Measurements from ENCODE around the gene S1PR5. TPM values are rescaled to one million over a fixed set of nuclear protein-coding genes. Genes with fewer than 3 reads are reported as not detected.
A peak's percentile ranks its signal among the peaks of the same experiment; 100 is the strongest.

Gene S1PR5
- total and polyA plus RNA-seq, 2 experiments from 2014 or later, result 4.6 to 8.0 TPM

DNA sequence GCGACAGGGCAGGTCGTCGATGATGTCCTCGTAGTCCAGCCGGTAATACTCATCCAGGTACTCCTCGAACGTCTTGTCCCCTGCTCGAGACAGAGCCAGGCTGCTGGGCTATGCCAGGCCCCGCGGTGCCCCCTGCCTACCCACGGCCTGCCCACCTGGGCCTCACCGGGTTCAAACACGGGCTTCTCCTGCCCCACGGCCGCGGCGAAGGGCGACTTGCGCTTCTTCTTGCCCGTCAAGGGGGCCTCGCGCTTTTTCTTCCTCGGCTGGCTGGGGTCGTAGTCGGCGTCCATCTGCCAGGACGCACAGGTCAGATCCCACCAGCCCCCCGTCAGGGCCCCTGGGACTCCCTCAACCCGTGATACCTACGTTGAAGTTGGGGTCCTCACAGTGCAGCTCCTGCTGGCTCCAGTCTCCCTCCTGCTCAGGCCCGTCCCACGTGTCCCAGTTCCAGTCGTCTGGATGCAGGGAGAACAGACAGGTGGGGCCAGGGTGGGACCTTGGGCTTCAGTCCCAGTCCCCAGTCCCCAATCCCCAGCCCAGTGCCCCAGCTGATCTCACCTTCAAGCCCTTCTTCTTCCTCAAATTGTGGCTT lies 40.5 kb upstream of the S1PR5 start (continued):
- TF ChIP-seq, protein P1, sequence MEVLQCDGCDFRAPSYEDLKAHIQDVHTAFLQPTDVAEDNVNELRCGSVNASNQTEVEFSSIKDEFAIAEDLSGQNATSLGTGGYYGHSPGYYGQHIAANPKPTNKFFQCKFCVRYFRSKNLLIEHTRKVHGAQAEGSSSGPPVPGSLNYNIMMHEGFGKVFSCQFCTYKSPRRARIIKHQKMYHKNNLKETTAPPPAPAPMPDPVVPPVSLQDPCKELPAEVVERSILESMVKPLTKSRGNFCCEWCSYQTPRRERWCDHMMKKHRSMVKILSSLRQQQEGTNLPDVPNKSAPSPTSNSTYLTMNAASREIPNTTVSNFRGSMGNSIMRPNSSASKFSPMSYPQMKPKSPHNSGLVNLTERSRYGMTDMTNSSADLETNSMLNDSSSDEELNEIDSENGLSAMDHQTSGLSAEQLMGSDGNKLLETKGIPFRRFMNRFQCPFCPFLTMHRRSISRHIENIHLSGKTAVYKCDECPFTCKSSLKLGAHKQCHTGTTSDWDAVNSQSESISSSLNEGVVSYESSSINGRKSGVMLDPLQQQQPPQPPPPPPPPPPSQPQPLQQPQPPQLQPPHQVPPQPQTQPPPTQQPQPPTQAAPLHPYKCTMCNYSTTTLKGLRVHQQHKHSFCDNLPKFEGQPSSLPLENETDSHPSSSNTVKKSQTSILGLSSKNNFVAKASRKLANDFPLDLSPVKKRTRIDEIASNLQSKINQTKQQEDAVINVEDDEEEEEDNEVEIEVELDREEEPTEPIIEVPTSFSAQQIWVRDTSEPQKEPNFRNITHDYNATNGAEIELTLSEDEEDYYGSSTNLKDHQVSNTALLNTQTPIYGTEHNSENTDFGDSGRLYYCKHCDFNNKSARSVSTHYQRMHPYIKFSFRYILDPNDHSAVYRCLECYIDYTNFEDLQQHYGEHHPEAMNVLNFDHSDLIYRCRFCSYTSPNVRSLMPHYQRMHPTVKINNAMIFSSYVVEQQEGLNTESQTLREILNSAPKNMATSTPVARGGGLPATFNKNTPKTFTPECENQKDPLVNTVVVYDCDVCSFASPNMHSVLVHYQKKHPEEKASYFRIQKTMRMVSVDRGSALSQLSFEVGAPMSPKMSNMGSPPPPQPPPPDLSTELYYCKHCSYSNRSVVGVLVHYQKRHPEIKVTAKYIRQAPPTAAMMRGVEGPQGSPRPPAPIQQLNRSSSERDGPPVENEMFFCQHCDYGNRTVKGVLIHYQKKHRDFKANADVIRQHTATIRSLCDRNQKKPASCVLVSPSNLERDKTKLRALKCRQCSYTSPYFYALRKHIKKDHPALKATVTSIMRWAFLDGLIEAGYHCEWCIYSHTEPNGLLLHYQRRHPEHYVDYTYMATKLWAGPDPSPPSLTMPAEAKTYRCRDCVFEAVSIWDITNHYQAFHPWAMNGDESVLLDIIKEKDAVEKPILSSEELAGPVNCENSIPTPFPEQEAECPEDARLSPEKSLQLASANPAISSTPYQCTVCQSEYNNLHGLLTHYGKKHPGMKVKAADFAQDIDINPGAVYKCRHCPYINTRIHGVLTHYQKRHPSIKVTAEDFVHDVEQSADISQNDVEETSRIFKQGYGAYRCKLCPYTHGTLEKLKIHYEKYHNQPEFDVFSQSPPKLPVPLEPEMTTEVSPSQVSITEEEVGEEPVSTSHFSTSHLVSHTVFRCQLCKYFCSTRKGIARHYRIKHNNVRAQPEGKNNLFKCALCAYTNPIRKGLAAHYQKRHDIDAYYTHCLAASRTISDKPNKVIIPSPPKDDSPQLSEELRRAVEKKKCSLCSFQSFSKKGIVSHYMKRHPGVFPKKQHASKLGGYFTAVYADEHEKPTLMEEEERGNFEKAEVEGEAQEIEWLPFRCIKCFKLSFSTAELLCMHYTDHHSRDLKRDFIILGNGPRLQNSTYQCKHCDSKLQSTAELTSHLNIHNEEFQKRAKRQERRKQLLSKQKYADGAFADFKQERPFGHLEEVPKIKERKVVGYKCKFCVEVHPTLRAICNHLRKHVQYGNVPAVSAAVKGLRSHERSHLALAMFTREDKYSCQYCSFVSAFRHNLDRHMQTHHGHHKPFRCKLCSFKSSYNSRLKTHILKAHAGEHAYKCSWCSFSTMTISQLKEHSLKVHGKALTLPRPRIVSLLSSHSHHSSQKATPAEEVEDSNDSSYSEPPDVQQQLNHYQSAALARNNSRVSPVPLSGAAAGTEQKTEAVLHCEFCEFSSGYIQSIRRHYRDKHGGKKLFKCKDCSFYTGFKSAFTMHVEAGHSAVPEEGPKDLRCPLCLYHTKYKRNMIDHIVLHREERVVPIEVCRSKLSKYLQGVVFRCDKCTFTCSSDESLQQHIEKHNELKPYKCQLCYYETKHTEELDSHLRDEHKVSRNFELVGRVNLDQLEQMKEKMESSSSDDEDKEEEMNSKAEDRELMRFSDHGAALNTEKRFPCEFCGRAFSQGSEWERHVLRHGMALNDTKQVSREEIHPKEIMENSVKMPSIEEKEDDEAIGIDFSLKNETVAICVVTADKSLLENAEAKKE (CRISPR knock-in tag; IDR thresholded peaks at IDR 0.05), result no peak

DNA sequence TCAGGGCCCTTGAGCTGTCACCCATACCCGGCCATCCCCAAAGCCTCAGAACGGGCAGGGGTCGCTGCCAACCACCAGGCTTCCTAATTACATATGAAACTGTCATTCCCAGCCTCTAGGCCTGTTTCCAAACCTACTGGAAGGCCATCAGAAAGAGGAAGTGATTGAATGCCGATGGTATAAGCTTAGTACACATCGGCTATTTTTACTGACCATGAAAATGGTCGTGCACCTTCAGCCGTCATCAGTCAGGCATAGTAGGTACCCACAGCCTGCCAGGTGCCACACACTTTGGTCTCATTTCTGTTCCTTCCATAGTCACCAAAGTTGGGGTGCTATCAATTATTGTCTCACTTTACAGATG lies 38.3 kb upstream of the S1PR5 start:
- no peaks in the 10 kb centered on the region for H3K27me3 ChIP-seq (ENCODE audit: insufficient read depth)
- no peaks in the 10 kb centered on the region for H3K4me1 Mint-ChIP-seq
- no peaks in the 10 kb centered on the region for H3K9me2 ChIP-seq (ENCODE audit: insufficient read depth)
- H3K4me3 ChIP-seq, result no peak overlapping the region
- ATAC-seq (no peak), DNase-seq (ENCODE audit: low spot score) (no peak)
- H3K36me3 Mint-ChIP-seq (ENCODE audit: low read depth), result peaks cover 88% of the 10 kb centered on the region
- H3K27ac ChIP-seq (ENCODE audit: low read depth), result 0 out of 2 replicates have a peak overlapping the region, but pooled peaks have one; percentile 26
- H3K27me3 Mint-ChIP-seq (ENCODE audit: insufficient read depth, low read depth, poor library complexity), result peaks cover 20% of the 10 kb centered on the region
- H3K36me3 ChIP-seq (ENCODE audit: insufficient read depth), result peaks cover 23% of the 10 kb centered on the region; the same call in 1 of the 2 replicates
- H4K20me1 ChIP-seq (replicated peaks; ENCODE audit: insufficient read depth), result peaks cover 8% of the 10 kb centered on the region
- no peaks in the 10 kb centered on the region for H3K9me3 Mint-ChIP-seq
- H3K79me2 ChIP-seq (replicated peaks; ENCODE audit: insufficient read depth), result no peaks in the 10 kb centered on the region
- H2AFZ ChIP-seq, result no peak overlapping the region
- H3F3A ChIP-seq (replicated peaks; ENCODE audit: low read depth), result peaks cover 30% of the 10 kb centered on the region
- TF ChIP-seq ZNF331 (CRISPR knock-in tag; IDR thresholded peaks at IDR 0.05; ENCODE audit: low read depth), result no peak
- H3K4me2 ChIP-seq, result no peak overlapping the region
- H3K27ac Mint-ChIP-seq, result no peak overlapping the region
- H3K4me3 Mint-ChIP-seq, result no peak overlapping the region
- no peaks in the 10 kb centered on the region for H3K4me1 ChIP-seq (ENCODE audit: insufficient read depth)
